Activated B cell treated with CpG ODN at 0.5 μM for 24 hours (primary cell): ENCODE measurements around the gene DHODH. TPM values are rescaled to one million over a fixed set of nuclear protein-coding genes. Genes with fewer than 3 reads are reported as not detected.
"Not testable (repeated sequence)": the region's sequence is repeated elsewhere in the genome, so short reads cannot be mapped to it uniquely, and the experiment has no call there.

ENCODE experiments used
- ATAC-seq: fragments of 200-7000 bp; cut with Tn5 transposase; one replicate; pipeline ENCODE4 v1.10.0; 2021; ENCODE audit warnings: low read depth, mild to moderate bottlenecking, moderate library complexity
- CTCF ChIA-PET: fragments of 350-600 bp; sonication (Branson Sonifier 250); formaldehyde crosslinking; loops from one replicate; lab custom pipeline; 2021; ENCODE audit warnings: antibody characterized with exemption; lab: Charles Lee
- POLR2A ChIA-PET: fragments of 350-600 bp; sonication (Branson Sonifier 250); formaldehyde crosslinking; loops from one replicate; lab custom pipeline; 2021; ENCODE audit warnings: antibody characterized with exemption; lab: Charles Lee
- DNase-seq: peaks from one replicate; pipeline ENCODE4 v3.0.0; 2022
- H3K27ac Mint-ChIP-seq: one replicate; pipeline ENCODE4 v1.8.0; 2020; ENCODE audit warnings: mixed read lengths
- H3K27me3 Mint-ChIP-seq: one replicate; pipeline ENCODE4 v1.8.0; 2021; ENCODE audit warnings: mixed read lengths
- H3K36me3 Mint-ChIP-seq: one replicate; pipeline ENCODE4 v1.8.0; 2021; ENCODE audit warnings: low read depth, mixed read lengths
- H3K4me1 Mint-ChIP-seq: one replicate; pipeline ENCODE4 v1.8.0; 2021; ENCODE audit warnings: mixed read lengths
- H3K4me3 Mint-ChIP-seq: one replicate; pipeline ENCODE4 v1.8.0; 2020; ENCODE audit warnings: mild to moderate bottlenecking, mixed read lengths
- H3K9me3 Mint-ChIP-seq: one replicate; pipeline ENCODE4 v1.8.0; 2020; ENCODE audit warnings: mixed read lengths
- intact Hi-C: fragments of 100-400 bp; cut with micrococcal nuclease; formaldehyde crosslinking; loops from one replicate; pipeline ENCODE4 v1.15.1; 2024
- total RNA-seq: library from RNA; stranded (reverse); gene quantifications from 2 replicates; pipeline ENCODE4 v1.2.3, GENCODE V29; 2022
- TF ChIP-seq, protein P1 (sequence below): fragments of 200-600 bp; IDR thresholded peaks from one replicate; pipeline ENCODE4 v1.8.0; 2022; ENCODE audit warnings: antibody characterized with exemption, mild to moderate bottlenecking

Gene DHODH
- total RNA-seq, 1 donor from 2014 or later, result 12.0 TPM

DNA sequence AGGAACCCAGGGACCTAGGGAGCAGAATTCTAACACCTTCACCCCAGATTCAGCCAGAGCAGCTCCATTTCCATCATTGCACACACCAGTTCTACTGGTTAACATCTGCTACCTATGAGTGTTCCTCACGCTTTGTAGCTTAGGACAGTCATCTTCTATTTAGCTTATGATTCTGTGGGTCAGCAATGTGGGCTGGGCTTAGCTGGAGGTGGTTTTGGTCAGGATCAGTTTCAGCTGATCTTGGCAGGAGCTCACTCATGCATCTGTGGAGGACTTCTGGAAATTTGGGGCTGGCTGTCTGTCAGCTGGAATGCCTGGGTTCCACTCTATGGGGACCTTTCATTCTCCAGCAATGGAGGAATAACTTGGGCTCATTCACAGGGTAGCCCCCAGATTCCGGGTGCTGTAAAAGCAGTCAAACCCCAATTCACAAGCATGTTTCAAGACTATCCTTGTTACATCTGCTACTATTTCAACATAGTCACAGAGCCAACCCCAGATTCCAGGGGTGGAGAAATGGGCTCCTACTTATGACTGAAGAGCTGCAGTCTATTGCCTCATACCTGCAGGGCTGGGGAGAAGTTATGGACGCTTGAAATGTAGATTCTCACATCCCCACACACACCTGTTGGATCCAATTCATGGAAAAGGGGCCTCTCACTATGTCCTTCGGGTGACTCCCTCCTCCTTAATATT is 42.4 kb downstream of the DHODH start:
- H3K9me3 Mint-ChIP-seq, result peaks cover 10% of the 10 kb centered on the region
- H3K27me3 Mint-ChIP-seq, result no peaks in the 10 kb centered on the region
- ATAC-seq (no peak), DNase-seq (no peak)
- intact Hi-C loops, result no loop called here
- CTCF ChIA-PET, result no interaction called here
- H3K27ac Mint-ChIP-seq, result no peak overlapping the region
- H3K4me3 Mint-ChIP-seq, result no peak overlapping the region
- POLR2A ChIA-PET, result no interaction called here
- TF ChIP-seq, protein P1, sequence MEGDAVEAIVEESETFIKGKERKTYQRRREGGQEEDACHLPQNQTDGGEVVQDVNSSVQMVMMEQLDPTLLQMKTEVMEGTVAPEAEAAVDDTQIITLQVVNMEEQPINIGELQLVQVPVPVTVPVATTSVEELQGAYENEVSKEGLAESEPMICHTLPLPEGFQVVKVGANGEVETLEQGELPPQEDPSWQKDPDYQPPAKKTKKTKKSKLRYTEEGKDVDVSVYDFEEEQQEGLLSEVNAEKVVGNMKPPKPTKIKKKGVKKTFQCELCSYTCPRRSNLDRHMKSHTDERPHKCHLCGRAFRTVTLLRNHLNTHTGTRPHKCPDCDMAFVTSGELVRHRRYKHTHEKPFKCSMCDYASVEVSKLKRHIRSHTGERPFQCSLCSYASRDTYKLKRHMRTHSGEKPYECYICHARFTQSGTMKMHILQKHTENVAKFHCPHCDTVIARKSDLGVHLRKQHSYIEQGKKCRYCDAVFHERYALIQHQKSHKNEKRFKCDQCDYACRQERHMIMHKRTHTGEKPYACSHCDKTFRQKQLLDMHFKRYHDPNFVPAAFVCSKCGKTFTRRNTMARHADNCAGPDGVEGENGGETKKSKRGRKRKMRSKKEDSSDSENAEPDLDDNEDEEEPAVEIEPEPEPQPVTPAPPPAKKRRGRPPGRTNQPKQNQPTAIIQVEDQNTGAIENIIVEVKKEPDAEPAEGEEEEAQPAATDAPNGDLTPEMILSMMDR, result no peak
- H3K4me1 Mint-ChIP-seq, result no peaks in the 10 kb centered on the region
- peaks cover 6% of the 10 kb centered on the region for H3K36me3 Mint-ChIP-seq

DNA sequence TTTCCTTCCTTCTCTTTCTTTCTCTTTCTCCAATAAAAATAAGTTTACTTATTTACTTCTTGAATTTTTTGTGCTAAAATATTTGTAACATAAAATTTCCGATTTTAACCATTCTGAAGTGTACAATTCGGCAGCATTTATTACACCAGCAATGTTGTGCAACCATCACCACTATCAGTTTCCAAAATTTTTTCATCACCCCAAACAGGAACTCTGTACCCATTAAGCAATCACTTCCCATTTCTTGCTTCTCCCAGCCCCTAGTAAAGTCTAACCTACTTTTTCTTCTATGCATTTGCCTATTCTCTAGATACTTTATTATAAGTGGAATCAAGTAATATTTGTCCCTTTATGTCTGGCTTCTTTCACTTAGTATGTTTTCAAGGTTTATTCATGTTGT is 43.3 kb downstream of the DHODH start:
- POLR2A ChIA-PET, result no interaction called here
- H3K9me3 Mint-ChIP-seq, result peaks cover 10% of the 10 kb centered on the region
- TF ChIP-seq, protein P1, result no peak
- H3K36me3 Mint-ChIP-seq, result peaks cover 6% of the 10 kb centered on the region
- CTCF ChIA-PET, result interaction anchor here (0.6 kb wide), 1 partner anchor 59 kb away, joined by 3 read pairs; no protein-coding TSS in a partner anchor
- H3K27me3 Mint-ChIP-seq, result no peaks in the 10 kb centered on the region
- no peaks in the 10 kb centered on the region for H3K4me1 Mint-ChIP-seq
- no peak overlapping the region for H3K4me3 Mint-ChIP-seq
- H3K27ac Mint-ChIP-seq, result no peak overlapping the region
- intact Hi-C loops, result no loop called here
- ATAC-seq, result no peak
- DNase-seq, result no peak

DNA sequence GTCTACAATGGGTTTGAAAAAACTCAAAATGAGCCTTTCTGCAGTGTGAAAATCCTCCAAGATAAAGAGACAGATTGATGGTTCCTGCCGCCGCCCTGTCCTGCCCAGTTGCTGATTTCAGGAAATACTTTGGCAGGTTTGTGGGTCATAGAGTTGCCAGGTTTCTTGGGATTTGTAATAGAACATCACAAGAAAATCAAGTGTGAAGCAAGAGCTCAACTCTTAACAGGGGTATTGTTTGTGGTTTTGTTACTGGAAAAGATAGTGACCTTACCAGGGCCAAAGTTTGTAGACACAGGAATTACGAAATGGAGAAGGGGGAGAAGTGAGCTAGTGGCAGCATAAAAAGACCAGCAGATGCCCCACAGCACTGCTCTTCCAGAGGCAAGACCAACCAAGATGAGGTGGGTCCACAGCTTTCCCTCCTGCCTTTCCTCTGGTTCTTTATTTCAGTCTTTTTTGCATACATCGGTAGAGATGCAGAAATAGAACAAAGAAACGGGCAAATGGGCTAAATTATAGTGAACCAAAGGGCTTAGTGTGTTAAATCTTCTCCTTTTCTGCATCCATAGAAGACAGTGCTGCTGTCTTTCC is 45.8 kb downstream of the DHODH start, which contains the start of gene HP:
HP (plus strand) TSS at position 252 of the 594 bp plus-strand sequence; CDS start at position 400, 148 bp downstream.
- CTCF ChIA-PET, H3K36me3 Mint-ChIP-seq, ATAC-seq, H3K27ac Mint-ChIP-seq, H3K9me3 Mint-ChIP-seq, H3K4me1 Mint-ChIP-seq, H3K4me3 Mint-ChIP-seq, H3K27me3 Mint-ChIP-seq, DNase-seq, intact Hi-C loops, POLR2A ChIA-PET: not testable (repeated sequence)

DNA sequence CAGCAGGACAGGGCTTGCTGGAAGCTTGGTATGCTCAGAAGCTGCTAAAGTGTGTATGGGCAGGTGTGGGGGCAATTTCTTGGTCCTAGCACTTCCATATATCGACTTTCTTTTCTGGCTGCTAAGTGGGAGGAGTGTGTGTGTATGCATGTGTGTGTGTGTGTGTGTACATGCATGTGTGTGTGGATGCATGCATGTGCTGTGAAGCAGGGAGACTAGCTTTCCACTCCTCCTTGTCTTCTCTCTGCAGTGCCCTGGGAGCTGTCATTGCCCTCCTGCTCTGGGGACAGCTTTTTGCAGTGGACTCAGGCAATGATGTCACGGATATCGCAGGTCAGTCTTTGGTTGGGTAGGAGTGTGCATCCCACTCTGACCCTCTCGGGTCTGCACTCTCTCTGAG is 47.4 kb downstream of the DHODH start:
- intact Hi-C loops, result no loop called here
- Mint-ChIP-seq H3K4me3 (no peak overlapping the region), H3K36me3 (no peaks in the 10 kb centered on the region), H3K4me1 (no peaks in the 10 kb centered on the region), H3K27ac (no peak overlapping the region), H3K27me3 (no peaks in the 10 kb centered on the region), H3K9me3 (no peaks in the 10 kb centered on the region)
- TF ChIP-seq, protein P1, result no peak
- ChIA-PET POLR2A (no interaction called here), CTCF (no interaction called here)
- ATAC-seq (no peak), DNase-seq (no peak)

DNA sequence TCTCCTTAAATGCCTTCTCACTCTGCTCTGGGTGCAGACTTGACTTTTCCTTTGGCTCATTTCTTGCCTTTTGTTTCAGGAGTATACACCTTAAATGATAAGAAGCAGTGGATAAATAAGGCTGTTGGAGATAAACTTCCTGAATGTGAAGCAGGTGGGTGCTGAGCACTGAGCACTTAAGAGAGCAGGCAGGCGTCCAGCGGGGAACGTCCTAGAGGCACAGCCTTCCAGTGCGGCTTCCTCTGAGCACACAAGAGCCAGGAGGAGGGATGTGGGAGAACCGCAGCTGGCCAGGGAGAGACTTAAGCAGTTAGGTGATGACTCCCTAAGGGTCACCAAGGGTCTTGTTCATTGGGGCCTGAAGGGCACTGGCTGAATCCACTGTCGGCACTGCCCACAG is 48.8 kb downstream of the DHODH start:
- CTCF ChIA-PET, H3K27ac Mint-ChIP-seq, DNase-seq, H3K4me3 Mint-ChIP-seq, H3K9me3 Mint-ChIP-seq, H3K4me1 Mint-ChIP-seq, H3K36me3 Mint-ChIP-seq, POLR2A ChIA-PET, intact Hi-C loops, H3K27me3 Mint-ChIP-seq, ATAC-seq: not testable (repeated sequence)

DNA sequence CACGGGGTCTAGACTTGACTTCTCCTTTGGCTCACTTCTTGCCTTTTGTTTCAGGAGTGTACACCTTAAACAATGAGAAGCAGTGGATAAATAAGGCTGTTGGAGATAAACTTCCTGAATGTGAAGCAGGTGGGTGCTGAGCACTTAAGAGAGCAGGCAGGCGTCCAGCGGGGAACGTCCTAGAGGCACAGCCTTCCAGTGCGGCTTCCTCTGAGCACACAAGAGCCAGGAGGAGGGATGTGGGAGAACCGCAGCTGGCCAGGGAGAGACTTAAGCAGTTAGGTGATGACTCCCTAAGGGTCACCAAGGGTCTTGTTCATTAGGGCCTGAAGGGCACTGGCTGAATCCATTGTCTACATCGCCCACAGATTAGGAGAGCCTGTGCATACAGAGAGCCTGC is 50.5 kb downstream of the DHODH start:
- intact Hi-C loops, H3K27me3 Mint-ChIP-seq, POLR2A ChIA-PET, ATAC-seq, H3K36me3 Mint-ChIP-seq, DNase-seq, CTCF ChIA-PET, H3K9me3 Mint-ChIP-seq, H3K4me3 Mint-ChIP-seq, H3K27ac Mint-ChIP-seq, H3K4me1 Mint-ChIP-seq: not testable (repeated sequence)
